ENCODE results near the gene RAPGEF1.

Gene RAPGEF1

DNA sequence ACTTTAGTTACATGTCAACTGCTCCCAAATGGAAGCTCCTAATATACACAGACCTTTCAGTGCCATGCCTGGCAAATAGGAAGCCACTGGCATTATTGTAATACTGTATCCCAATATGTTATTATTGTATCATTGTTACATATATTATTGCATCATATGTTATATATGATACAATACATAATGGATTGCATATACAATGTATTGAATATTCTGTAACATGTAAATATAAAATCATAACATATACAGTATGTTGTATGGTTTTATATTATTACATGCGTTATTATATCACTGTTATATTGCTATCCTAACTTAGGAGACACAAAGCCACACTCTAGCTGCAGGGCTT, 38.5 kb downstream of the RAPGEF1 start (continued):
- TF ChIP-seq, protein P1, sequence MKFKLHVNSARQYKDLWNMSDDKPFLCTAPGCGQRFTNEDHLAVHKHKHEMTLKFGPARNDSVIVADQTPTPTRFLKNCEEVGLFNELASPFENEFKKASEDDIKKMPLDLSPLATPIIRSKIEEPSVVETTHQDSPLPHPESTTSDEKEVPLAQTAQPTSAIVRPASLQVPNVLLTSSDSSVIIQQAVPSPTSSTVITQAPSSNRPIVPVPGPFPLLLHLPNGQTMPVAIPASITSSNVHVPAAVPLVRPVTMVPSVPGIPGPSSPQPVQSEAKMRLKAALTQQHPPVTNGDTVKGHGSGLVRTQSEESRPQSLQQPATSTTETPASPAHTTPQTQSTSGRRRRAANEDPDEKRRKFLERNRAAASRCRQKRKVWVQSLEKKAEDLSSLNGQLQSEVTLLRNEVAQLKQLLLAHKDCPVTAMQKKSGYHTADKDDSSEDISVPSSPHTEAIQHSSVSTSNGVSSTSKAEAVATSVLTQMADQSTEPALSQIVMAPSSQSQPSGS (tag by site-specific recombination; IDR thresholded peaks at IDR 0.05; ENCODE audit: low read depth) = no peak
- TF ChIP-seq ZNF274 (IDR thresholded peaks at IDR 0.05; ENCODE audit: low read length) (no peak), ZNF274 (tag by site-specific recombination; IDR thresholded peaks at IDR 0.05; ENCODE audit: borderline replicate concordance) (no peak), ZNF664 (tag by site-specific recombination; IDR thresholded peaks at IDR 0.05) (no peak), ZBTB8A (tag by site-specific recombination; IDR thresholded peaks at IDR 0.05) (no peak), KLF10 (tag by site-specific recombination; IDR thresholded peaks at IDR 0.05) (no peak), ZNF214 (tag by site-specific recombination; IDR thresholded peaks at IDR 0.05; ENCODE audit: borderline replicate concordance) (no peak), ZNF585B (tag by site-specific recombination; IDR thresholded peaks at IDR 0.05) (no peak)

DNA sequence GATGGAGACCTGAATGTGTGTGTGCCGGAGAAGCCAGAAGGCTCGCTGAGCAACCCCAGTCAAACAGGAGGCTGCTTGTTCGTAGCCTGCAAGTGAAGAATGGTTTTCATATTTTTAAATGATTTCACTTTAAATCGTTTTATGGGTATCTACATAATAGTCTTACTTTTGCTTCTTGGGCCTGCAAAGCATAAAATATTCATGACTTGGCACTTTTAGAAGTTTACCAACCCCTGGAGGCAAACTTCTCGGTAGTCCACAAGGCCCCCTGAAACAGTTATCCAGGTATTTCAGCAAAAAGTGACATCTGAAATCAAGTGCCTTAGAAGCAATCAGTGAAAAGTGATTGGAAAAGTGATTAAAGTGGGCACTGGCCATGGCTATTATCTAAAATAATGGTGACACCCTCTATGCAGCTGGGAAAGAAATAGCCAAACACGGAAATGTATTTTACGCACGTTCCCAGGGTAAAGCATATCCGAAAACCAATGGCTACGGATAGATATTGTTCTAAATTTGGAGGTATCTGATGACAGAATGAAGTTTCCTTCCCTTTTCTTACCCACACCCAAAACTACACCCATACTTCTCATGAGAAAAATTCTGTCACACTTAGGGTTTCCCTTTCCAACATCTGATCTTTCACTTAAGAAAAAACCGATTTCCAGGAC, 39.0 kb downstream of the RAPGEF1 start:
- Histone ChIP-seq H3K4me3 (ENCODE audit: low read depth, low read length) (no peak overlapping the region), H3K4me1 (ENCODE audit: control insufficient read depth, insufficient read depth, low read length) (peaks cover 6% of the 10 kb centered on the region), H3K9me3 (ENCODE audit: control insufficient read depth, insufficient read depth, low read depth, low read length) (no peaks in the 10 kb centered on the region), H3K27ac (ENCODE audit: extremely low read depth, low read depth, low read length) (no peak overlapping the region), H3K36me3 (ENCODE audit: control insufficient read depth in 2 of 2, insufficient read depth in 1 of 2, low read length in 2 of 2) (no peaks in the 10 kb centered on the region)
- ChIA-PET POLR2A (no interaction called here), CTCF (interaction anchor here (1.3 kb wide), 1 partner anchor 23 kb away, joined by 5 read pairs; no protein-coding TSS in a partner anchor)
- TF ChIP-seq ZNF768 (tag by site-specific recombination; IDR thresholded peaks at IDR 0.05) (no peak), ZSCAN23 (tag by site-specific recombination; IDR thresholded peaks at IDR 0.05) (no peak), ZNF169 (tag by site-specific recombination; IDR thresholded peaks at IDR 0.05) (no peak), ZNF423 (tag by site-specific recombination; IDR thresholded peaks at IDR 0.05) (no peak), ZNF311 (tag by site-specific recombination; IDR thresholded peaks at IDR 0.05; ENCODE audit: borderline replicate concordance) (no peak), WT1 (tag by site-specific recombination; IDR thresholded peaks at IDR 0.05) (no peak), ZNF112 (tag by site-specific recombination; IDR thresholded peaks at IDR 0.05) (no peak), ZNF184 (tag by site-specific recombination; IDR thresholded peaks at IDR 0.05) (no peak), ZNF19 (tag by site-specific recombination; IDR thresholded peaks at IDR 0.05; ENCODE audit: low read depth) (no peak)

DNA sequence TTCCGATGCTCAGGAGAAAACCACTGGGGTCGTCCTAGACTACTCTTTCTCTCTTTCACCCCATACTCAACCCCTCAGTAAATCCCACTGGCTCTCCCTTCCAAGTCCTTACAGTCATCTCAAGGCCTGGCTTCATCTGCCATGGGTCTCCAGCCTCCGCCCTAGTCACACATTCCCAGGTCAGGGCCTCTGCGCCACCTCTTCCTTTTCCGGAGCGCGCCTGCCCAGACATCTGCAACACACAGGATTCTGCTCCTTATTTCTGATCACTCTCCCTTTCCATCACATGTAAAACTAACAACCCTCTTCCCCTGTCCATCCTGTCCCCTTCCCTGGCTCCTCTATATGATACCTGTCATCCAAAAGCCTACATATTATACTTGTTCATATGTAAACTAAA, 39.8 kb downstream of the RAPGEF1 start:
- peaks cover 6% of the 10 kb centered on the region for H3K4me1 ChIP-seq (ENCODE audit: control insufficient read depth, insufficient read depth, low read length)
- TF ChIP-seq, protein P2, sequence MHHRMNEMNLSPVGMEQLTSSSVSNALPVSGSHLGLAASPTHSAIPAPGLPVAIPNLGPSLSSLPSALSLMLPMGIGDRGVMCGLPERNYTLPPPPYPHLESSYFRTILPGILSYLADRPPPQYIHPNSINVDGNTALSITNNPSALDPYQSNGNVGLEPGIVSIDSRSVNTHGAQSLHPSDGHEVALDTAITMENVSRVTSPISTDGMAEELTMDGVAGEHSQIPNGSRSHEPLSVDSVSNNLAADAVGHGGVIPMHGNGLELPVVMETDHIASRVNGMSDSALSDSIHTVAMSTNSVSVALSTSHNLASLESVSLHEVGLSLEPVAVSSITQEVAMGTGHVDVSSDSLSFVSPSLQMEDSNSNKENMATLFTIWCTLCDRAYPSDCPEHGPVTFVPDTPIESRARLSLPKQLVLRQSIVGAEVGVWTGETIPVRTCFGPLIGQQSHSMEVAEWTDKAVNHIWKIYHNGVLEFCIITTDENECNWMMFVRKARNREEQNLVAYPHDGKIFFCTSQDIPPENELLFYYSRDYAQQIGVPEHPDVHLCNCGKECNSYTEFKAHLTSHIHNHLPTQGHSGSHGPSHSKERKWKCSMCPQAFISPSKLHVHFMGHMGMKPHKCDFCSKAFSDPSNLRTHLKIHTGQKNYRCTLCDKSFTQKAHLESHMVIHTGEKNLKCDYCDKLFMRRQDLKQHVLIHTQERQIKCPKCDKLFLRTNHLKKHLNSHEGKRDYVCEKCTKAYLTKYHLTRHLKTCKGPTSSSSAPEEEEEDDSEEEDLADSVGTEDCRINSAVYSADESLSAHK (tag by site-specific recombination; IDR thresholded peaks at IDR 0.05) = no peak
- TF ChIP-seq, protein P3, sequence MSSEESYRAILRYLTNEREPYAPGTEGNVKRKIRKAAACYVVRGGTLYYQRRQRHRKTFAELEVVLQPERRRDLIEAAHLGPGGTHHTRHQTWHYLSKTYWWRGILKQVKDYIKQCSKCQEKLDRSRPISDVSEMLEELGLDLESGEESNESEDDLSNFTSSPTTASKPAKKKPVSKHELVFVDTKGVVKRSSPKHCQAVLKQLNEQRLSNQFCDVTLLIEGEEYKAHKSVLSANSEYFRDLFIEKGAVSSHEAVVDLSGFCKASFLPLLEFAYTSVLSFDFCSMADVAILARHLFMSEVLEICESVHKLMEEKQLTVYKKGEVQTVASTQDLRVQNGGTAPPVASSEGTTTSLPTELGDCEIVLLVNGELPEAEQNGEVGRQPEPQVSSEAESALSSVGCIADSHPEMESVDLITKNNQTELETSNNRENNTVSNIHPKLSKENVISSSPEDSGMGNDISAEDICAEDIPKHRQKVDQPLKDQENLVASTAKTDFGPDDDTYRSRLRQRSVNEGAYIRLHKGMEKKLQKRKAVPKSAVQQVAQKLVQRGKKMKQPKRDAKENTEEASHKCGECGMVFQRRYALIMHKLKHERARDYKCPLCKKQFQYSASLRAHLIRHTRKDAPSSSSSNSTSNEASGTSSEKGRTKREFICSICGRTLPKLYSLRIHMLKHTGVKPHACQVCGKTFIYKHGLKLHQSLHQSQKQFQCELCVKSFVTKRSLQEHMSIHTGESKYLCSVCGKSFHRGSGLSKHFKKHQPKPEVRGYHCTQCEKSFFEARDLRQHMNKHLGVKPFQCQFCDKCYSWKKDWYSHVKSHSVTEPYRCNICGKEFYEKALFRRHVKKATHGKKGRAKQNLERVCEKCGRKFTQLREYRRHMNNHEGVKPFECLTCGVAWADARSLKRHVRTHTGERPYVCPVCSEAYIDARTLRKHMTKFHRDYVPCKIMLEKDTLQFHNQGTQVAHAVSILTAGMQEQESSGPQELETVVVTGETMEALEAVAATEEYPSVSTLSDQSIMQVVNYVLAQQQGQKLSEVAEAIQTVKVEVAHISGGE (tag by site-specific recombination; conservative IDR thresholded peaks at IDR 0.05; ENCODE audit: low read depth) = no peak
- TF ChIP-seq ZNF133 (tag by site-specific recombination; IDR thresholded peaks at IDR 0.05) (no peak), GLIS2 (tag by site-specific recombination; IDR thresholded peaks at IDR 0.05) (no peak), KLF7 (tag by site-specific recombination; IDR thresholded peaks at IDR 0.05; ENCODE audit: borderline replicate concordance) (no peak), ZNF132 (tag by site-specific recombination; IDR thresholded peaks at IDR 0.05; ENCODE audit: borderline replicate concordance) (no peak), ZNF16 (tag by site-specific recombination; IDR thresholded peaks at IDR 0.05; ENCODE audit: low read depth) (no peak)
- TF ChIP-seq, protein P4, sequence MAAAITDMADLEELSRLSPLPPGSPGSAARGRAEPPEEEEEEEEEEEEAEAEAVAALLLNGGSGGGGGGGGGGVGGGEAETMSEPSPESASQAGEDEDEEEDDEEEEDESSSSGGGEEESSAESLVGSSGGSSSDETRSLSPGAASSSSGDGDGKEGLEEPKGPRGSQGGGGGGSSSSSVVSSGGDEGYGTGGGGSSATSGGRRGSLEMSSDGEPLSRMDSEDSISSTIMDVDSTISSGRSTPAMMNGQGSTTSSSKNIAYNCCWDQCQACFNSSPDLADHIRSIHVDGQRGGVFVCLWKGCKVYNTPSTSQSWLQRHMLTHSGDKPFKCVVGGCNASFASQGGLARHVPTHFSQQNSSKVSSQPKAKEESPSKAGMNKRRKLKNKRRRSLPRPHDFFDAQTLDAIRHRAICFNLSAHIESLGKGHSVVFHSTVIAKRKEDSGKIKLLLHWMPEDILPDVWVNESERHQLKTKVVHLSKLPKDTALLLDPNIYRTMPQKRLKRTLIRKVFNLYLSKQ (tag by site-specific recombination; IDR thresholded peaks at IDR 0.05; ENCODE audit: borderline replicate concordance) = no peak
- POLR2A ChIA-PET = no interaction called here
- CTCF ChIA-PET = interaction anchor here (0.5 kb wide), 1 partner anchor 10 kb away, joined by 3 read pairs; no protein-coding TSS in a partner anchor
- no peaks in the 10 kb centered on the region for H3K36me3 ChIP-seq (ENCODE audit: control insufficient read depth in 2 of 2, insufficient read depth in 1 of 2, low read length in 2 of 2)
- H3K9me3 ChIP-seq (ENCODE audit: control insufficient read depth, insufficient read depth, low read depth, low read length) = no peaks in the 10 kb centered on the region
- no peak overlapping the region for H3K27ac ChIP-seq (ENCODE audit: extremely low read depth, low read depth, low read length)
- no peak overlapping the region for H3K4me3 ChIP-seq (ENCODE audit: low read depth, low read length)
